PFSK-1 (cell line): ENCODE data around the gene CYTH1.

Source experiments
- REST ChIP-seq, 2 experiments: IDR thresholded peaks; 2 replicates each; pipeline versions ENCODE4 v1.6.1 to v1.8.0; 2011 to 2012; ENCODE audit warnings: low read depth in 2 of 2, low read length in 2 of 2, control low read depth in 1 of 2, inconsistent platforms in 1 of 2, mild to moderate bottlenecking in 1 of 2, moderate library complexity in 1 of 2; ENCODE audit not compliant: insufficient read depth in 1 of 2
- TAF1 ChIP-seq: IDR thresholded peaks from 2 replicates; pipeline ENCODE4 v1.6.1; 2012; ENCODE audit warnings: low read length, control low read depth, borderline replicate concordance; ENCODE audit not compliant: insufficient read depth

GRCh38 chr17:78642707-78643106, 139.4 kb downstream of the CYTH1 start:
- TF ChIP-seq TAF1 (no peak), REST (IDR thresholded peaks at IDR 0.05; ENCODE audit: insufficient read depth in 1 of 2, low read depth in 2 of 2, low read length in 2 of 2) (no peak)
